GM13977 (cell line): ENCODE data around the gene RNFT2.

ENCODE experiments used
- DNase-seq: peaks from one replicate; pipeline ENCODE4 v3.0.0; 2012; ENCODE audit warnings: low spot score
- CTCF ChIP-seq: IDR thresholded peaks from 2 replicates; pipeline ENCODE4 v1.5.1; 2012; ENCODE audit warnings: mild to moderate bottlenecking, control low read depth; ENCODE audit not compliant: insufficient read depth; ENCODE audit errors: extremely low read depth, missing control alignments
- in situ Hi-C: fragments of 300-500 bp; cut with MboI; formaldehyde crosslinking; loops from one replicate; pipeline ENCODE4 v1.12.0; 2022; ENCODE audit warnings: low sequenced_read_pairs, low pct_unique_long_range_greater_than_20kb, mixed read lengths, inconsistent platforms; ENCODE audit not compliant: unreplicated experiment

The RNFT2 gene

DNA sequence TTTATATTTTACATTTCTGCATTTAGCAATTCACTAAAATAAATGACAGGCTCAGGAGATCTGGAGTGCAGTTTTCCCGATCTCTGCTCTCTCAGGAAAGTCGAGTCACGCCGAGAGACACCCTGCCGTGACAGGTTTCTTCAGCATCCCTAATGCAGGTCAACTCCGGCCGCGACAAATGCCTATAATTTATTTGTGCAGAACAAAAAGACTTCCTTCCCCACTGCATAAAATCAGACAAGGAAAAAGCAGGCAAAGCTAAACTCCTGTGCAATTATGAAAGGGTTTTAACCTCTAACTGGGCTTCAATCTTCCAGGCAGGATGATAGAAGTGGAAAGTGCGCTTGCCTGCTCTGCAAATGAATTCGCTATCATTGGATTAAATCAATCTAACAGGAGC, 28.3 kb upstream of the RNFT2 start:
- DNase-seq = no peak
- TF ChIP-seq CTCF = no peak
- in situ Hi-C loops = loop anchor here (25.0 kb wide), 1 partner anchor 403 kb away; no protein-coding TSS in a partner anchor

DNA sequence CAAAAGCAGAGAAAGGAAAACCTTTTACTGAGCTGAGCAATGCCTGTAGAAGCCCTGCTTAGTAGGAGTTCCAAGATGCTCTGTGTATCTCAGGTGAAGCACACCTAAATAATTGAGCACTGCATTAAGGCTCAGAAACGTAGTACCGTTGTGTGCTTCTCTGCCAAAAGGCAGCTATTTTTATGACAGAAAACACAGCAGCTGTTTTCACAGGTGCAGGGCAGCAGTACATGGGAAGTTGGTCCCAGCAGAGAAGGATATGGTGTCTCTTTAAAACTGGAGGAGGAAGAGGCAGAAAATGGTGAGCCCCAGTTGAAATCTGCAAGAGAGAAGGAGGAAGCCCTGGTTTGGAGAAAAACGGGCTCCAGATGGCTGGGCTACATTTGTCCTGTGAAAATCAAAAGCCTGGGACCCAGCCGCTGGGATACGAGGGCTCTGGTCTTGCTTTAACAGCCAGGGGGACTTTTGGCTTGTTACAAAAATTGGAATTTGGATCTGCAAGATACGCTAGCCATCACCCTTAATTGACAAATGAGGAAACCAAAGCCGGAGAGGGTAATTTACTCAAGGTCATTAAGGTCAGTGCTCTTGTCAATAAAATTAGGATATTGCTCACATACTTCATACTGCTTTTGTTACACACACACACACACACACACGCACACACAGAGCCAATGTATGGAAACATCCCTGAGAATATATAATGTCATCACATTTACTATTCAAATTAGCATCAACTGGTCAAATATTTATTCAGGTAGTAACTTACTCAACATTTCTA, 27.6 kb upstream of the RNFT2 start:
- no peak for TF ChIP-seq CTCF
- DNase-seq = no peak
- in situ Hi-C loops = loop anchor here (25.0 kb wide), 1 partner anchor 402 kb away; no protein-coding TSS in a partner anchor

DNA sequence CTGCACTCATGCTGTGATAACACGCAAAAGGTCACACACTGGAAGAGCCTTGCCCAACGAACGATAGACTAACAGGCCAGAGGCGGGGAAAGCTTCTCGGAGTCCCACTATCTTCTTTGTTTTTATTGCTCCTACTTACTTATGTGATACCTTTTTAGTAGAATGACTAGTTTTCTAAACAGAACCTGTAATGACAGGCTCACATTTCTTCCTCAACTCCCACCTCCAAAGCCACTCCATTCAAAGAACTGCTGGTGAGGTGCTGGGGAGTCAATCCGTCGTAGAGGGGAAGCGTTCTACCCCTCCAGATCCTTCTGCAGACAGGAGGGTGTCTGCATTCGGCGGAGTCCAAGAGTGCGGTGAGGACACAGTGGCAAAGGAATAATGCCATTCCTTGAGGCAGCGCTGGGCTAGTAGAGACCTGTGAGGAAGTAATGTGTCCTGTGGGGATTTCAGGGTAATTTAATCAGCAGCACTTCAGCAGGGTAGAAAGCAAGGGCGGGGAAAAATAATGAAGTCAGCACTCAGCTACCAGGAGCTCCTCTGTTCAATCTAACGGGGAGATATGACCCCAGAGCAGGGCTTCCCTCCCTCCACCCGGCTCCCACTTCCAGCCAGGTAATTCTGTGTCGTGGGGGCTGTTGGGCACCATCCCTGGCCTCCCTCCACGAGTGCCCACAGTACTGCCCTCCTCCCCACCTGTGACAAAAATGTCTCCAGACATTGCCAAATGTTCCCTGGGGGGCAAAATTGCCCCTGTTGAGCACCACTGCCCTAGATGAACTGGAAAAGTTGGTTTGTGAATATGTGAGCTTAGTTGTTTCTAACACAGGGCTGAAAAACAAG, 25.4 kb upstream of the RNFT2 start:
- in situ Hi-C loops = loop anchor here (25.0 kb wide), 1 partner anchor 400 kb away; no protein-coding TSS in a partner anchor

DNA sequence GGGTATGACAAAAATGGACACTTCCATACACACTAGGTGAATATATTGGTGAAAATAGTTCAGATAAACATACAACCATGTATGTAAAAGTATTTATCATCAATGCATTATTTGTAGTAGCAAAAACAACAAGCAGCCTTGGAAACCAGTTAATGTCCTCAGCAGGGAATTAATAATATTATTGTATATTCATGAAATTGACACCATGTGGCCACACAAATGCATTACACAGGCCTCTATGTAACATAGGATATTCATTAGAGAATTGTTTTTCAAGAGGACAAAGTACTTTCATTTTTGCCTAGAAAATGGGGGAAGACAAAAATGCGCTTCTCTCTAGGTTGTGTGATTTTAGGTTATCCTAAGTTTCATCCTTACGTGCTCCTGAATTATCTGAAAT, 24.6 kb upstream of the RNFT2 start:
- in situ Hi-C loops = loop anchor here (25.0 kb wide), 1 partner anchor 399 kb away; no protein-coding TSS in a partner anchor
- DNase-seq = no peak
- no peak for TF ChIP-seq CTCF

More for the DNA sequence above, 25.4 kb upstream of the RNFT2 start:
- no peak for DNase-seq
- TF ChIP-seq CTCF = no peak

DNA sequence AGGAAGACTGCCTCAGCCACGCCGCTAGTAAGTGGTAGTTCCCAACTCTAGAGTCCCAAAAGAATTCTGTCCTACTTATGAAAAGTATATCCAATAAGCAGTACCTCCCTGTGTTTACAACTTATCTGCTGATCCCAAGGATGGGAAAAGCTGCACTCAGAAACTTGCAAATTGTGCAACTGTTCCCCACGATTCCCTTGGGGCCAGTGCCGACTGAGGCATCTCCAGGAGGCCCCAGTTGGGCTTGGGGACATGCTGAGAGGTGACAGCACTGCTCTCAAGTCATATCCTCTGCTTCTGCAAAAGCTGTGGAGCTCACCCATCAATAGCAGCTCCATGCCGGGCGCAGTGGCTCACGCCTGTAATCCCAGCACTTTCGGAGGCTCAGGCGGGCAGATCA, 23.9 kb upstream of the RNFT2 start:
- DNase-seq = no peak
- in situ Hi-C loops = loop anchor here (25.0 kb wide), 1 partner anchor 398 kb away; no protein-coding TSS in a partner anchor
- no peak for TF ChIP-seq CTCF

DNA sequence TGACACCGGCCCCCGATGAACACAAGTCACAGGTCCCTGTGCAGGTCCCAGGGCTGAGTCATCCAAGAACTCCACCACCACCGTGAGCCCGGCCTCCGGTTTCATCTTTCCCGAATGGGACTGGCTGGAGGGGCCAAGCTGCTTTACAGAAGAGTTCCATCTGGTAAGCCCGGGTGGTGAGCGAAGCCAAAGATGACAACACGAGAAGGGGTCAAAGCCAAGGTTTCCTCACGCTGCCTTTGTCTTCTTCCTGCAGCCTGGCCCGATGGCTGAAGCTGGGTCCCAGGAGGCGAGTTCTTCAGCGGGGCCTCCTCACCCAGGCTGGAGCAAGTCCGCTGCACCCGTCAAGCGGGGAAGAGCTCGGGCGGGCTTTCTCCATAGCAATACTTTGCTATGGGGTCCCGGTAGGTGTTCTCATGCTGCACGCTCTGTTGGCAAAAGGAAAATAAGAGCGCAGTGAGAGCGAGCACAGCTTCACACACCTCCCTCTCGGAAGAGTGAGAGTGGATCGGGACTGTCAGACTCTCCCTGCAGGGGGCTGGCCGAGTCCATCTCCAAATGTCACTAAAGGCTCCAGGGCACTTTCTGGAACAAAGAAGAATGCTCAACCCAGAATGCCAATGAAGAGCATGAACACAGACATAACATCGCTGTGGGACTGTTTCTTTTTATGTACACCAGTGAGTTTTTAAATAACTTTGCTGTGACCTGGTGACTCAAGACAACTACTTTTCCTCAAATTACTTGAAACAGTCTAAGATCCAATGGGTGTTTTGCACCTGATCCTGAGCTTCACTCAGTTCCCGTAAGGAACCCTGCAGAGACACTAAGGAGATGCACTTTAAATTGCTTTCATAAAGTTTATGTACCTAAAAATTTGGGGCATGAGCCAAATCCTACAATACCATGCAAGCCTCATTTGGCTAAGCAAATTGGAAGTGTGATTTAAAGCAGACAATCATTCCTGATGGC, 20.4 kb upstream of the RNFT2 start:
- in situ Hi-C loops = loop anchor here (25.0 kb wide), 1 partner anchor 395 kb away; no protein-coding TSS in a partner anchor
- TF ChIP-seq CTCF = no peak
- DNase-seq = no peak
